HG03095 (cell line): ENCODE results near the gene NETO2.
"Not testable (repeated sequence)": the region's sequence is repeated elsewhere in the genome, so short reads cannot be mapped to it uniquely, and the experiment has no call there.

Experiments used
- ATAC-seq: cut with Tn5 transposase; IDR thresholded peaks from one replicate; pipeline ENCODE4 v1.9.1; 2021; ENCODE audit warnings: moderate library complexity; ENCODE audit not compliant: unreplicated experiment

The NETO2 gene

DNA sequence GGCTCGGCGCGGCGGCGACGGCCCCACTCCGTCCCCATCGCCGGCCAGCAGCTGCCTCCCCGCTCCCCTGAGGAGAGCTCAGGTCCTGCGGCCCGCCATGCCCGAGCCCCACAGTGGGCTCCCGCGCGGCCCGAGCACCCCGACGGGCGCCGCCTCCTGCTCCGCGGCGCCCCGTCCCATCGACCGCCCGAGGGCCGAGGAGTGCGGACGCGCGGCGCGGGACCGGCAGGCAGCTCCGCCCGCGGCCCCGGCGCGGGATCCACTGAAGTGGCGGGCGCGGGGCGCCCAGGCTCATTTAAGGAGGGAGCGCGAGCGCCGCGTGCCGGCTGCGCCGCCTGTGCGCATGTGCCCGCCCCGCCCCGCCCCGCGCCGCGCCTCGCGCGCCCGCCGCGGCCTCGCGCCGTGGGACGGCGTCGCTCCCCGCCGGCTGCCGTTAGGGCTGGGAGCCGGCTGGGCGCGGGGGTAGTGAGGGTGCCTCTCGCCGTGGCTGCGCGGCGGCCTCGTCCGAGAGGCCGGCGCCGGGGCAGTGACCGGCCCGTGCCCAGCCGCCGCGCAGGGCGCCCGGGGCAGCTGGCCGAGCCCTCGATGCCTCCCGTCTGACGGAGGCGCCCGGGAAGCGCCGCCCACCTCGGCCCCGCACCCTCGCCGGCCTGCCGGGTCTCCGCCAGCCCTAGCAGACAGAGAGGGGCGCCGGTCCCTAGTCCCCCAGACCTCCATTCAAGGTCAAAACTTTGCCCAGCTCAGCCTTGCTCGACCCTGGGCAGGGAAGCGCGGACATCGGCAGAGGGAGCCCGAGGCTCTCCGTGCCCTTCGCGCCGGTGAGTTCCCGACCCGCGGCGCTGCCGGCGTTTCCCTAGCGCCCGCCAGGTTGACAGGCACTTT lies at the start of gene NETO2:
NETO2 (minus strand) TSS at position 269 of the 882 bp plus-strand sequence. CDS start 333 bp downstream, outside the sequence.
- ATAC-seq = peak; percentile 48

DNA sequence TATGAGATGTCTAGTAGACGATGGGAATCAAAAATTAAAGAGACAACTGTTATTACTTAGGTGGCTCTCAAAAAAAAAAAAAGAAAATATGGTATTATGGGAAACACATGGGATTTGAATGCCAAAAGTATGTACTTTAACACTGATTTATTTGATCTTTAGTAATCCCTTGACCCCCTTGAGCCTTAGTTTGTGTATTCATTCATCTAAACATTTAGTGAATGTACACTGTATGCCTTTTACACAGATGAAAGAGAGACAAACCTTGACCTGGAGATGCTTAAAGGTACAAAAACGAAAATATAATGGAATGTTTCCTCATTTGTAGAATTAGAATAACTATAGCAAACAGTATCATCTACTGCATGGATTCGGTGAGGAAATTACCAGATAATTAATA lies 38.6 kb upstream of the NETO2 start:
- no peak for ATAC-seq

GRCh38 chr16:47181066-47181465 lies 37.3 kb upstream of the NETO2 start:
- not testable (repeated sequence) for ATAC-seq

- no peak for ATAC-seq
These were observed 36.3 kb upstream of the NETO2 start for GRCh38 chr16:47180073-47180472.

DNA sequence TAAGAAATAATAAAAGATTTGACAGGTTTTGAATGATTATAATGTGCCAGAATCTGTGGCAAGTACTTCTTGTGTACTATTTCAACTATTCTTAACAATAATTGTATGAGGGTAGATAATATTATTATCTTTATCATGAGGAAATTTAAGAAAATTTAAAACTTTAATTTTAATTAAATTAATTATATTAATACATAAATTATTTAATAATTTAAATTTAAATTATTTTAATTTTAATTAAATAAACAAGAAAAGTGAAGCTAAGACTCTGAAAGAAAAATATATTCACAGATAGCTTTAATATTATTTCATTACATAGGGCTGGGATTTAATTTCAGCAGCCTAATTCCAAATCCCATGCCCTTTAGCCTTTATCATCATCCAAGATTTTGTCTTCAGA lies 31.4 kb upstream of the NETO2 start:
- no peak for ATAC-seq

DNA sequence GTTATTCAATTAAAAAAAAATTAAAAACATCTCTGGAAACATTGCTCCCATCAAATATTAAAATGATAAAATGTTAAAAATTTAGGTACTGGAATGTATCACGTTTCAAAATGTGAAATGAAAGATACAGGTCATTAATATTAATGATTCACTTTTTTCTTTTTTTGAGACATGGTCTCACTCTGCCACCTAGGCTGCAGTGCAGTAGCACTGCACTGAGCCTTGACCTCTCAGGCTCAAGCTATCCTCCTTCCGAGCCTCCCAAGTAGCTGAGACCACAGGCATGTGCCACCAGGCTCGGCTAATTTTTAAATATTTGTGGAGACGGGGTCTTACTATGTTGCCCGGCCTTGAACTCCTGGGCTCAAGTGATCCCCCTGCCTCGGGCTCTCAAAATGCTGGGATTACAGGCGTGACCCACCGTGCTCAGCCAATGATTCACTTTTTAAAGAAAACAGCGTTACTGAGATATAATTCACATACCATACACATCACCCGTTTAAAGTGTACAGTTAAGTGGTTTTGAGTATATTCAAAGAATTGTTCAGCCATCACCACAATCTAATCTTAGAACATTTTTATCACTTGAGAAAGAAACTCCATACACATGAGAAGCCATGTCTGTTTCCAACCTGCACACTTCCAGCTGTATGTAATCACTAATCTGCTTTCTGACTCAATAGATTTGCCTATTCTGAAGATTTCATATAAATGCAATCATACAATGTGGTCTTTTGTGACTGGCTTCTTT lies 19.1 kb upstream of the NETO2 start:
- no peak for ATAC-seq

DNA sequence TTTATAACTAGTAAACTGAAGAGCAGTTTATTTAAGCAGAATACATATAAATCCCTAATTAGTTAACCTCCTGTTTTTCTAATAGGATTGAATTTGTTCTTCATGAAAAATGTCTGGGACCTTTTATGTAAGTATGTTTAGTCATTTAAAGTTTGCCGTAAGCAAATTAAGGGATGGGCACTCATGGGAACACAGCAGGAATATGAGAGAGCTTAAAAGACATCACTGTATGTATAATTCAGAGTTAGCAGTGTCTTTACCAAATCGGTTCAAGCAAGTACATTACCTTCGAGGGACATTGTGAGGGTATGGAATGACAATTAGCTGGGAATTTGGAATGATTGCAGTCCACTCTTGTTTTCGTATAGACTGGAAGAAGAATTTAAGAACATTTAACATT lies 17.7 kb upstream of the NETO2 start:
- no peak for ATAC-seq

GRCh38 chr16:47160422-47160821 lies 16.7 kb upstream of the NETO2 start:
- no peak for ATAC-seq

DNA sequence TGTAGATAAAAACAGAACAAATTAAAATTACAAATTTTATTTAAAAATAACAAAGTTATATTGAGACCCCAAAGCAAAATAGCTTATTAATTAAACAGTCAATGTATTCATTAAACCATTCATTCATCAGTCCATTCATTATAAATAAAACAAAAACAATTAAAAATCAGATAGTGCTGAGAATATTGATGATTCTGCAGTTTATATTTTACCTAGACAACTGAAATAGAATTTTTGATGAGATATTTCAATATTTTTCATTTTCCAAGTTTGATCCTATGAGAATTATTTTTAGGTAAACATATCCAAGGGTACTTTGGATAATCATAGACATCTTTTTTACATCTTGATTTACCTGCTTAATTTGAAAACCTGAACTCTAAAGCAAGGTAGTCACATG lies 15.2 kb upstream of the NETO2 start:
- no peak for ATAC-seq

GRCh38 chr16:47156680-47157215 lies 13.0 kb upstream of the NETO2 start:
- no peak for ATAC-seq

- not testable (repeated sequence) for ATAC-seq
These were observed 8.8 kb upstream of the NETO2 start for GRCh38 chr16:47152501-47152900.

DNA sequence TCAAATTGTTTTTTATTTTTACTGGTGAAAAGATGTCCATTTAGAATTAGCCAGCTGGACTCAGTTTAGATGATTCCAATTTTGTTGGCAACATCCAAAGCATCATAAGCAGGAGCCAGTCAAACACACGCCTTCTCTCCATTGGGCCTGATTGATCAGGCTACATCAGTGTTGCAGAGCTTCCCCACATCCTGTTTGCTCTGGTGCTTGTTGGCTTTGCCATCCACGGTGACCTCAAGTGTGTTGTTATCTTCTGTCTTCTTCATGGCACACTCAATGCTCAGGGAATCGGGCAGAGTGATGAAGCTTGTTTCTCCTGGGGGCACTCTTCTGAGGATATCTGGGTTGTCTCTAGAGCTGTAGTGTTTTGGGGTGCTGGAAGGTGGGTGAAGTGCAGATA lies 6.3 kb upstream of the NETO2 start:
- no peak for ATAC-seq

- peak; percentile 0 for ATAC-seq
These were observed 773 bp upstream of the NETO2 start for GRCh38 chr16:47144559-47144877.

DNA sequence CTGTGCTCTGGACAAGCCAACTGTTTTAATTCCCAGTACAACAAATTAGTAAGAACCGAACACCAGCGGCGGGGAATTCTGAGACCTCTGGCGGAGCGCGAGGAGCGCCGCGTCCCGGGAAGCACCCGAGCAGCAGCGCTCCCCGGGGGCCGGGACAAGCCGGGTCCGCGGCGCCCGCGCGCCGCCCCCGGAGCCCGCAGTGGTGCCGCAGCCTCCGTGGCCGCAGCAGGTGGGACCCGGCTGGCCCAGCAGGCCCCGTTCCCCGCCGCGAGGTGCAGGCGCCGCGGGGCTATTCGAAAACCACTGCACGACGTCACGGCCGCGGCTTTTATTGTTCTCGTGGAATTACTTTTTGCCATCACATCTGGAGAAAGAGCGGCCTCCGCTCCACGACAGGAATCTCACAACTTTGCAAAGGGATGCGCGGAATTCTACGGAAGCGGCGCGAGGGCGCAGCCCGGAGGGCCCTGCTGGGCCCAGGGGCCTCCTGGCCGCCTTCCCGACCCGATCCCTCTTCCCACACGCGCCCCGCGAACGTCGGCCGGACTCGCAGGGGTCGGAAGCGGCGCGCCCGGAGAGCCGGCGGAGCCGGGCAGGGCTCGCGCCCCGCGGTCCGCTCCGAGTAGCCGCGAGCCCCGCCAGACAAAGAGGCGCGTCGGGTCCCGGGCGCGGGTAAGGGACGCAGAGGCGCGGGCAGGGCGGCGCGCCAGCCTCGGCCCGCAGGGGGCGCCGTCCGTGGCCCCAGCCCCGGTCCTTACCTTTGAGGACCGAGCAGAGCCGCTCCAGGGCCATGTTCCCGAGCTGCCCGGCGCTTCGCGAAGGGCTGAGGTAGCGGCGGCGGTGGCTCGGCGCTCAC lies 696 bp downstream of the NETO2 start:
- ATAC-seq = peak; percentile 60

GRCh38 chr16:47142486-47142820 lies 1.3 kb downstream of the NETO2 start:
- ATAC-seq = no peak

GRCh38 chr16:47141773-47142485 lies 1.8 kb downstream of the NETO2 start:
- peak; percentile 53 for ATAC-seq

DNA sequence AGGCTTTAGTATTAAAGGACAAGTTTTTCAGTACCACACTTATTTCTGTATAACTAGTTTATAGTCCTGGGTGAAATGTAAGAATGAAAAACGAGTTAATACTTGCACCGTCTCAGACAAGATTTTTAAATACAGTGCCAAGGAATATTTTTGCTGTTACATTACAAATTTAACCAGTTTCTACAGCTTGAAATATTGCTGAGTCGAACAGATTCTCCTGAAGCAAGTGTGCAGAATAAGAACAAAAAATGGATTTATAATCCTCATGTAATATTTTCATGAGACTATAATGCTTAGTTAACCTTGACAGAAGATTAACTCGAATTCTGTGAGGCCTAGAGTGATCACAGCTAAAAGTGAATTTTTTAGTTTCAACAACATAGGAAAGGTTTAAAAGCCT lies 3.1 kb downstream of the NETO2 start:
- no peak for ATAC-seq

GRCh38 chr16:47139561-47140185 lies 4.1 kb downstream of the NETO2 start:
- ATAC-seq = no peak

- not testable (repeated sequence) for ATAC-seq
These were observed 5.8 kb downstream of the NETO2 start for GRCh38 chr16:47137925-47138324.
